K562 (cell line): ENCODE data around the gene EMP2. TPM values are rescaled to one million over a fixed set of nuclear protein-coding genes. Genes with fewer than 3 reads are reported as not detected.

Source experiments
- BRF1 ChIP-seq: IDR thresholded peaks from 3 replicates; pipeline ENCODE4 v1.6.1; 2011; ENCODE audit warnings: borderline replicate concordance, mild to moderate bottlenecking; ENCODE audit not compliant: insufficient read length; ENCODE audit errors: extremely low read depth
- CHD2 ChIP-seq: IDR thresholded peaks from 2 replicates; pipeline ENCODE4 v1.6.1; 2011; ENCODE audit warnings: low read depth, low read length
- CLOCK ChIP-seq: fragments of 250-450 bp; sonication (Bioruptor Pico); IDR thresholded peaks from 2 replicates; pipeline ENCODE4 v1.4.0; 2020; ENCODE audit warnings: mild to moderate bottlenecking, moderate library complexity, borderline replicate concordance
- KDM1A ChIP-seq, 2 experiments: fragments of 450-650 bp; IDR thresholded peaks; 2 replicates each; pipeline ENCODE4 v1.6.1; 2016; ENCODE audit warnings: mild to moderate bottlenecking in 2 of 2
- MEF2D ChIP-seq: conservative IDR thresholded peaks from 2 replicates; pipeline ENCODE4 v1.6.1; 2016; ENCODE audit warnings: low read depth, missing genetic modification characterization, missing compliant biosample characterization
- NFIC ChIP-seq: fragments of 450-650 bp; IDR thresholded peaks from 2 replicates; pipeline ENCODE4 v1.6.1; 2017; ENCODE audit warnings: mild to moderate bottlenecking, inconsistent platforms
- NFIX ChIP-seq: fragments of 250-450 bp; sonication (Bioruptor Pico); IDR thresholded peaks from 2 replicates; pipeline ENCODE4 v1.4.0; 2020; ENCODE audit warnings: low read depth, mild to moderate bottlenecking, moderate library complexity
- NFXL1 ChIP-seq: fragments of 450-650 bp; formaldehyde crosslinking; IDR thresholded peaks from 2 replicates; pipeline ENCODE4 v1.4.0; 2021; ENCODE audit warnings: mild to moderate bottlenecking
- PHB2 ChIP-seq: fragments of 450-650 bp; IDR thresholded peaks from 2 replicates; pipeline ENCODE4 v1.6.1; 2017; ENCODE audit warnings: low read depth
- POLR3G ChIP-seq: IDR thresholded peaks from 2 replicates; pipeline ENCODE4 v1.6.1; 2011; ENCODE audit not compliant: insufficient read length, insufficient replicate concordance; ENCODE audit errors: extremely low read depth
- RBM15 ChIP-seq: fragments of 200-400 bp; formaldehyde crosslinking; IDR thresholded peaks from 2 replicates; pipeline ENCODE4 v1.6.1; 2018; ENCODE audit warnings: mild to moderate bottlenecking, low read length, moderate library complexity; ENCODE audit not compliant: insufficient read depth
- RCOR1 ChIP-seq, 2 experiments: IDR thresholded peaks; 2 replicates each; pipeline ENCODE4 v1.6.1; 2012; ENCODE audit warnings: low read depth in 2 of 2, low read length in 2 of 2, borderline replicate concordance in 1 of 2, improper control_type of control experiment in 1 of 2
- RUNX1 ChIP-seq: sonication (generic); IDR thresholded peaks from 2 replicates; pipeline ENCODE4 v1.6.1; 2016; ENCODE audit warnings: antibody characterized with exemption, low read depth
- TCF3 ChIP-seq: sonication (generic); formaldehyde crosslinking; IDR thresholded peaks from 2 replicates; pipeline ENCODE4 v1.4.0; 2020; ENCODE audit warnings: mild to moderate bottlenecking, missing genetic modification reagents
- ZKSCAN1 ChIP-seq: fragments of 150-350 bp; IDR thresholded peaks from 2 replicates; pipeline ENCODE4 v1.6.1; 2016; ENCODE audit warnings: low read depth, low read length
- ZNF175 ChIP-seq: fragments of 200-800 bp; sonication (Bioruptor generic); IDR thresholded peaks from 2 replicates; pipeline ENCODE4 v1.6.1; 2016; ENCODE audit warnings: low read depth, mild to moderate bottlenecking, missing genetic modification characterization, missing compliant biosample characterization
- ZNF263 ChIP-seq: sonication (generic); formaldehyde crosslinking; IDR thresholded peaks from 2 replicates; pipeline ENCODE4 v1.8.0; 2022; ENCODE audit warnings: mild to moderate bottlenecking, missing genetic modification reagents, borderline replicate concordance
- ZNF407 ChIP-seq: fragments of 450-650 bp; IDR thresholded peaks from 2 replicates; pipeline ENCODE4 v1.6.1; 2016; ENCODE audit warnings: low read depth
- ZNF584 ChIP-seq: fragments of 200-800 bp; sonication (Bioruptor generic); IDR thresholded peaks from 2 replicates; pipeline ENCODE4 v1.6.1; 2016; ENCODE audit warnings: low read depth, mild to moderate bottlenecking, missing genetic modification characterization, missing compliant biosample characterization
- polyA plus RNA-seq, 8 experiments: library from polyadenylated mRNA; depleted of rRNA in 4 of 8; stranded (reverse) in 5 of 8; unstranded in 3 of 8; fragments of >200 nt; fragmentation: Nextera tagmentation in 2 of 8; fragmentation: Illumina TruSeq in 1 of 8; extraction: Ambion mirVana in 2 of 8; extraction: Trizol in 1 of 8; gene quantifications; 2 replicates each; pipeline versions ENCODE4 v1.2.1 to v1.2.3, GENCODE V29; 2011 to 2014; ENCODE audit warnings: inconsistent platforms in 1 of 8, missing spikeins in 1 of 8
- total RNA-seq, 7 experiments: library from RNA; depleted of rRNA in 6 of 7; stranded (reverse); fragments of >200 nt in 6 of 7; fragmentation: Illumina TruSeq in 2 of 7; extraction: Trizol in 2 of 7; gene quantifications; 2 replicates each; pipeline versions ENCODE4 v1.2.1 to v1.2.3, GENCODE V29; 2011 to 2021; ENCODE audit warnings: low replicate concordance in 1 of 7

The EMP2 gene
- total and polyA plus RNA-seq, 9 of the 15 experiments (the other 6 are each of a cell fraction or from before 2014, with no cell fraction given): 0.73 to 6.2 (median 3.1) TPM

- TF ChIP-seq ZKSCAN1 (no peak), ZNF175 (CRISPR knock-in tag) (no peak), POLR3G (no peak), CLOCK (CRISPR knock-in tag) (no peak), NFXL1 (CRISPR knock-in tag) (no peak), RUNX1 (no peak), MEF2D (tag) (no peak), CHD2 (peak; percentile 38; the same call in 1 of the 2 replicates), PHB2 (0 out of 2 replicates have a peak, but pooled peaks have one; percentile 40), BRF1 (no peak), KDM1A (IDR thresholded peaks at IDR 0.05) (peak; percentile 48 to 54; a peak in 1 of 4 replicates), NFIX (no peak), RBM15 (no peak), NFIC (peak; percentile 80), TCF3 (CRISPR knock-in tag) (peak; percentile 90), ZNF584 (CRISPR knock-in tag) (no peak), ZNF407 (0 out of 2 replicates have a peak, but pooled peaks have one; percentile 17), RCOR1 (IDR thresholded peaks at IDR 0.05; ENCODE audit: borderline replicate concordance in 1 of 2, low read depth in 2 of 2, low read length in 2 of 2) (no peak), ZNF263 (CRISPR knock-in tag) (no peak)
Observed at GRCh38 chr16:10501016-10501607, 79.3 kb downstream of the EMP2 start (continued).
